HCT116 (cell line): ENCODE results near the gene CWC27. TPM values are rescaled to one million over a fixed set of nuclear protein-coding genes. Genes with fewer than 3 reads are reported as not detected.

Experiments
- ATAC-seq: fragments of 200-7000 bp; cut with Tn5 transposase; 2 replicates; pipeline ENCODE4 v1.9.1; 2020; ENCODE audit warnings: mild to moderate bottlenecking, moderate library complexity
- BruUV-seq: library from RNA; stranded (reverse); fragments of 400-500 nt; replicated peaks from 2 replicates; lab custom pipeline; 2021; lab: Mats Ljungman, UMichigan
- CTCF ChIA-PET: fragments of 300-600 bp; sonication (Branson Sonifier 250); formaldehyde crosslinking; loops from one replicate; lab custom pipeline; 2021; ENCODE audit warnings: antibody characterized with exemption; lab: Charles Lee
- POLR2A ChIA-PET: fragments of 300-600, 350-600 bp; sonication (Branson Sonifier 250); formaldehyde crosslinking; loops from one replicate; lab custom pipeline; 2021; ENCODE audit warnings: antibody characterized with exemption; lab: Charles Lee
- RAD21 ChIA-PET, 2 experiments: fragments of 300-600 bp; sonication (Branson Sonifier 250); formaldehyde crosslinking; loops; one replicate each; lab custom pipeline; 2023; ENCODE audit warnings: low total read pairs in 2 of 2; ENCODE audit not compliant: uncharacterized antibody in 2 of 2, unreplicated experiment in 2 of 2, low non-redundant PET in 1 of 2; lab: Charles Lee
- DNase-seq: peaks from one replicate; pipeline ENCODE4 v3.0.0-alpha.2; 2010; ENCODE audit warnings: low read depth, low spot score
- H2AFZ ChIP-seq: fragments of 200-600 bp; shearing (Covaris generic), sonication (generic); 2 replicates; pipeline ENCODE4 v1.6.1; 2017; ENCODE audit warnings: low read depth, mixed run types, mixed read lengths, antibody characterized with exemption, low read length; ENCODE audit not compliant: poor library complexity, severe bottlenecking
- H3K27ac ChIP-seq: 2 replicates; pipeline ENCODE4 v1.5.1; 2012; ENCODE audit warnings: low read depth, low read length
- H3K27me3 ChIP-seq: fragments of 200-600 bp; sonication (generic); 2 replicates; pipeline ENCODE4 v1.6.1; 2016; ENCODE audit warnings: mixed run types, low read length, mixed read lengths; ENCODE audit not compliant: insufficient read depth
- H3K36me3 ChIP-seq, 2 experiments: fragments of 200-500 bp in 1 of 2; fragments of 200-600 bp in 1 of 2; sonication (Bioruptor generic) in 1 of 2; sonication (generic) in 1 of 2; 2 replicates each; pipeline versions ENCODE4 v1.5.1 to v1.6.1; 2014 to 2016; ENCODE audit warnings: low read length in 2 of 2, inconsistent platforms in 1 of 2, mixed read lengths in 1 of 2, mixed run types in 1 of 2; ENCODE audit not compliant: insufficient read depth in 2 of 2, control insufficient read depth in 1 of 2
- H3K4me1 ChIP-seq, 2 experiments: fragments of 200-600 bp in 1 of 2; sonication (generic) in 1 of 2; 2 replicates each; pipeline versions ENCODE4 v1.5.1 to v1.6.1; 2012 to 2017; ENCODE audit warnings: low read length in 2 of 2, inconsistent platforms in 1 of 2, mild to moderate bottlenecking in 1 of 2, mixed read lengths in 1 of 2, mixed run types in 1 of 2, moderate library complexity in 1 of 2; ENCODE audit not compliant: insufficient read depth in 2 of 2, control insufficient read depth in 1 of 2
- H3K4me2 ChIP-seq: fragments of 200-600 bp; sonication (generic); 2 replicates; pipeline ENCODE4 v1.6.1; 2017; ENCODE audit warnings: mixed run types, low read length, mixed read lengths
- H3K4me3 ChIP-seq, 2 experiments: fragments of 200-600 bp in 1 of 2; sonication (generic) in 1 of 2; replicated peaks in 1 of 2; 2 replicates each; pipeline ENCODE4 v1.5.1; 2011 to 2016; ENCODE audit warnings: low read length in 2 of 2, control low read depth in 1 of 2, low read depth in 1 of 2, mild to moderate bottlenecking in 1 of 2, mixed read lengths in 1 of 2, mixed run types in 1 of 2
- H3K79me2 ChIP-seq: fragments of 200-600 bp; sonication (generic); 2 replicates; pipeline ENCODE4 v1.6.1; 2017; ENCODE audit warnings: mild to moderate bottlenecking, mixed run types, low read length, moderate library complexity, mixed read lengths; ENCODE audit not compliant: insufficient read depth
- H3K9ac ChIP-seq: fragments of 200-600 bp; sonication (generic); 2 replicates; pipeline ENCODE4 v1.6.1; 2016; ENCODE audit warnings: low read length, mixed read lengths
- H3K9me2 ChIP-seq: fragments of 200-600 bp; sonication (generic), shearing (Covaris generic); 2 replicates; pipeline ENCODE4 v1.6.1; 2017; ENCODE audit warnings: mixed run types, mild to moderate bottlenecking, moderate library complexity; ENCODE audit not compliant: insufficient read depth
- H3K9me3 ChIP-seq, 2 experiments: fragments of 200-500 bp in 1 of 2; fragments of 200-600 bp in 1 of 2; sonication (Bioruptor generic) in 1 of 2; sonication (generic) in 1 of 2; 2 replicates each; pipeline ENCODE4 v1.6.1; 2014 to 2017; ENCODE audit warnings: low read length in 2 of 2, mixed read lengths in 2 of 2, inconsistent platforms in 1 of 2, low read depth in 1 of 2, mild to moderate bottlenecking in 1 of 2, mixed run types in 1 of 2, moderate library complexity in 1 of 2; ENCODE audit not compliant: control insufficient read depth in 1 of 2, insufficient read depth in 1 of 2
- H4K20me1 ChIP-seq: fragments of 200-600 bp; sonication (generic), shearing (Covaris generic); 2 replicates; pipeline ENCODE4 v1.6.1; 2017; ENCODE audit warnings: mixed run types, mild to moderate bottlenecking, moderate library complexity; ENCODE audit not compliant: insufficient read depth
- EGR1 ChIP-seq: IDR thresholded peaks from 2 replicates; pipeline ENCODE4 v1.6.1; 2012; ENCODE audit warnings: low read depth
- EZH2phosphoT487 ChIP-seq: fragments of 200-600 bp; IDR thresholded peaks from 2 replicates; pipeline ENCODE4 v1.6.1; 2018; ENCODE audit warnings: antibody characterized with exemption, borderline replicate concordance
- FOSL1 ChIP-seq: IDR thresholded peaks from 2 replicates; pipeline ENCODE4 v1.6.1; 2012; ENCODE audit warnings: low read depth
- RAD21 ChIP-seq: IDR thresholded peaks from 2 replicates; pipeline ENCODE4 v1.6.1; 2012; ENCODE audit warnings: low read depth, mild to moderate bottlenecking
- SIN3A ChIP-seq: IDR thresholded peaks from 2 replicates; pipeline ENCODE4 v1.6.1; 2012; ENCODE audit warnings: low read depth
- YY1 ChIP-seq: IDR thresholded peaks from 2 replicates; pipeline ENCODE4 v1.6.1; 2011; ENCODE audit warnings: low read length, low read depth, moderate library complexity, mild to moderate bottlenecking; ENCODE audit not compliant: insufficient replicate concordance; ENCODE audit errors: extremely low read depth
- ZFX ChIP-seq: fragments of 450-650 bp; IDR thresholded peaks from 2 replicates; pipeline ENCODE4 v1.6.1; 2017
- intact Hi-C: fragments of 100-400 bp; cut with micrococcal nuclease; formaldehyde crosslinking; loops from 2 replicates; pipeline ENCODE4 v1.10.0; 2022
- total RNA-seq: library from RNA; stranded (reverse); gene quantifications from one replicate; pipeline ENCODE4 v1.2.1, GENCODE V29; 2021; ENCODE audit not compliant: unreplicated experiment
- TF ChIP-seq, protein P1 (sequence below): IDR thresholded peaks from 2 replicates; pipeline ENCODE4 v1.6.1; 2012; ENCODE audit warnings: low read depth
- TF ChIP-seq, protein P2 (sequence below): IDR thresholded peaks from 2 replicates; pipeline ENCODE4 v1.6.1; 2012
- TF ChIP-seq, protein P3 (sequence below): IDR thresholded peaks from 2 replicates; pipeline ENCODE4 v1.6.1; 2011; ENCODE audit warnings: mild to moderate bottlenecking, low read length, moderate library complexity; ENCODE audit not compliant: insufficient replicate concordance; ENCODE audit errors: extremely low read depth
- TF ChIP-seq, protein P4 (sequence below): IDR thresholded peaks from 2 replicates; pipeline ENCODE4 v1.6.1; 2012

CWC27 gene
- total RNA-seq, 1 experiment from 2014 or later = 29.1 TPM

DNA sequence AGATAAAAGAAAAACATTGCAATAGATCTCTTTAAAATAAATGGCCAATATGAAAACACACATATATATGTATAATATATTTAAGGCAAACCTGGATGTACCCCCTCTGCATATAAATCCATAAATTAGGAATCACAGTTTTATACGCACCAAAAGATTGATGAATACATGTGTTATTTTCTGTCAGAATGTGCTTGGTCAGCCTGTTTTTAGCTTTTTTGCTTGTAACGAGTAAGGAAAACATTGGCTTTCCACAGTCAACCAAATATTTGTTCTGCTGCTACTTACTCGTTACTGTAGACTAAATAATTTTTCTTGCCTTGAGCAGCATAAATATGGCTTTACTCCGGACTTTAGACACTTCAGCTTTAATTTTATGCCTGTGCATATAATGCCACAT lies 173.7 kb downstream of the CWC27 start:
- no TSS peak for BruUV-seq
- ATAC-seq (no peak), DNase-seq (no peak)
- intact Hi-C loops = no loop called here
- Histone ChIP-seq H3K4me1 (no peaks in the 10 kb centered on the region), H3K27ac (no peak overlapping the region), H3K36me3 (no peaks in the 10 kb centered on the region), H3K4me2 (no peak overlapping the region), H2AFZ (no peak overlapping the region), H3K9me2 (no peaks in the 10 kb centered on the region), H3K9ac (no peak overlapping the region), H4K20me1 (no peaks in the 10 kb centered on the region), H3K4me3 (no peak overlapping the region)
- CTCF ChIA-PET = no interaction called here
- POLR2A ChIA-PET = no interaction called here
- RAD21 ChIA-PET = no interaction called here
- TF ChIP-seq EZH2phosphoT487 = no peak
- no peak for TF ChIP-seq EGR1
- TF ChIP-seq, all 23 proteins: peak for 0
- H3K9me3 ChIP-seq = no peaks in the 10 kb centered on the region
- no peaks in the 10 kb centered on the region for H3K79me2 ChIP-seq
- H3K27me3 ChIP-seq = no peaks in the 10 kb centered on the region

DNA sequence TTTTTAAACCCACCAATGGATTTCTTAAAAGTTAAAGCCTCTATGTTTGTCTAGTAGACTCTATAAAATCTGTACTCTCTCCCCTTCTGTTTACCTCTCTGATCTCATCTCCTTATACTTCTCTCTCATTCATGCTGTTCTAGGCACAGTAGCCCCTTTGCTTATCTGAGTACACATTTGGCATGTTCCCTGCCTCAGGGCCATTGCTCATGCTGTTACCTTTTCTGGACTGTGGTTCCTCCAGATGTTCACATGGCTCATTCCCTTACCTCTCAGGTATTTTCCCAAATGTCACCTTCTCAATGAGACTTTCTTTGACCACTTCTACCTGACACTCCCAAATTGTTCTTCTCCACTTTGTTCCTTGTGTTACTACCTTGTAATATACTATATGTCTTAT lies 176.1 kb downstream of the CWC27 start:
- H3K36me3 ChIP-seq = no peaks in the 10 kb centered on the region
- H3K27ac ChIP-seq = no peak overlapping the region
- no peaks in the 10 kb centered on the region for H3K9me2 ChIP-seq
- CTCF ChIA-PET = no interaction called here
- H4K20me1 ChIP-seq = no peaks in the 10 kb centered on the region
- no peaks in the 10 kb centered on the region for H3K27me3 ChIP-seq
- DNase-seq (no peak), ATAC-seq (no peak)
- RAD21 ChIA-PET = no interaction called here
- no peaks in the 10 kb centered on the region for H3K79me2 ChIP-seq
- no peak overlapping the region for H3K4me2 ChIP-seq
- H2AFZ ChIP-seq = no peak overlapping the region
- intact Hi-C loops = no loop called here
- no TSS peak for BruUV-seq
- H3K4me1 ChIP-seq = no peaks in the 10 kb centered on the region
- POLR2A ChIA-PET = no interaction called here
- TF ChIP-seq EZH2phosphoT487 (no peak), YY1 (no peak), RAD21 (no peak), SIN3A (no peak), FOSL1 (no peak), ZFX (no peak)
- TF ChIP-seq, protein P1, sequence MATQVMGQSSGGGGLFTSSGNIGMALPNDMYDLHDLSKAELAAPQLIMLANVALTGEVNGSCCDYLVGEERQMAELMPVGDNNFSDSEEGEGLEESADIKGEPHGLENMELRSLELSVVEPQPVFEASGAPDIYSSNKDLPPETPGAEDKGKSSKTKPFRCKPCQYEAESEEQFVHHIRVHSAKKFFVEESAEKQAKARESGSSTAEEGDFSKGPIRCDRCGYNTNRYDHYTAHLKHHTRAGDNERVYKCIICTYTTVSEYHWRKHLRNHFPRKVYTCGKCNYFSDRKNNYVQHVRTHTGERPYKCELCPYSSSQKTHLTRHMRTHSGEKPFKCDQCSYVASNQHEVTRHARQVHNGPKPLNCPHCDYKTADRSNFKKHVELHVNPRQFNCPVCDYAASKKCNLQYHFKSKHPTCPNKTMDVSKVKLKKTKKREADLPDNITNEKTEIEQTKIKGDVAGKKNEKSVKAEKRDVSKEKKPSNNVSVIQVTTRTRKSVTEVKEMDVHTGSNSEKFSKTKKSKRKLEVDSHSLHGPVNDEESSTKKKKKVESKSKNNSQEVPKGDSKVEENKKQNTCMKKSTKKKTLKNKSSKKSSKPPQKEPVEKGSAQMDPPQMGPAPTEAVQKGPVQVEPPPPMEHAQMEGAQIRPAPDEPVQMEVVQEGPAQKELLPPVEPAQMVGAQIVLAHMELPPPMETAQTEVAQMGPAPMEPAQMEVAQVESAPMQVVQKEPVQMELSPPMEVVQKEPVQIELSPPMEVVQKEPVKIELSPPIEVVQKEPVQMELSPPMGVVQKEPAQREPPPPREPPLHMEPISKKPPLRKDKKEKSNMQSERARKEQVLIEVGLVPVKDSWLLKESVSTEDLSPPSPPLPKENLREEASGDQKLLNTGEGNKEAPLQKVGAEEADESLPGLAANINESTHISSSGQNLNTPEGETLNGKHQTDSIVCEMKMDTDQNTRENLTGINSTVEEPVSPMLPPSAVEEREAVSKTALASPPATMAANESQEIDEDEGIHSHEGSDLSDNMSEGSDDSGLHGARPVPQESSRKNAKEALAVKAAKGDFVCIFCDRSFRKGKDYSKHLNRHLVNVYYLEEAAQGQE = no peak
- TF ChIP-seq, protein P2, sequence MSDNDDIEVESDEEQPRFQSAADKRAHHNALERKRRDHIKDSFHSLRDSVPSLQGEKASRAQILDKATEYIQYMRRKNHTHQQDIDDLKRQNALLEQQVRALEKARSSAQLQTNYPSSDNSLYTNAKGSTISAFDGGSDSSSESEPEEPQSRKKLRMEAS = no peak
- TF ChIP-seq, protein P3, sequence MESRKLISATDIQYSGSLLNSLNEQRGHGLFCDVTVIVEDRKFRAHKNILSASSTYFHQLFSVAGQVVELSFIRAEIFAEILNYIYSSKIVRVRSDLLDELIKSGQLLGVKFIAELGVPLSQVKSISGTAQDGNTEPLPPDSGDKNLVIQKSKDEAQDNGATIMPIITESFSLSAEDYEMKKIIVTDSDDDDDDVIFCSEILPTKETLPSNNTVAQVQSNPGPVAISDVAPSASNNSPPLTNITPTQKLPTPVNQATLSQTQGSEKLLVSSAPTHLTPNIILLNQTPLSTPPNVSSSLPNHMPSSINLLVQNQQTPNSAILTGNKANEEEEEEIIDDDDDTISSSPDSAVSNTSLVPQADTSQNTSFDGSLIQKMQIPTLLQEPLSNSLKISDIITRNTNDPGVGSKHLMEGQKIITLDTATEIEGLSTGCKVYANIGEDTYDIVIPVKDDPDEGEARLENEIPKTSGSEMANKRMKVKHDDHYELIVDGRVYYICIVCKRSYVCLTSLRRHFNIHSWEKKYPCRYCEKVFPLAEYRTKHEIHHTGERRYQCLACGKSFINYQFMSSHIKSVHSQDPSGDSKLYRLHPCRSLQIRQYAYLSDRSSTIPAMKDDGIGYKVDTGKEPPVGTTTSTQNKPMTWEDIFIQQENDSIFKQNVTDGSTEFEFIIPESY = no peak
- TF ChIP-seq, protein P4, sequence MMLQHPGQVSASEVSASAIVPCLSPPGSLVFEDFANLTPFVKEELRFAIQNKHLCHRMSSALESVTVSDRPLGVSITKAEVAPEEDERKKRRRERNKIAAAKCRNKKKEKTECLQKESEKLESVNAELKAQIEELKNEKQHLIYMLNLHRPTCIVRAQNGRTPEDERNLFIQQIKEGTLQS = no peak
- no peaks in the 10 kb centered on the region for H3K9me3 ChIP-seq
- no peak overlapping the region for H3K9ac ChIP-seq
- no peak overlapping the region for H3K4me3 ChIP-seq
